H1 (cell line): ENCODE data around the gene KIF26B. TPM values are rescaled to one million over a fixed set of nuclear protein-coding genes. Genes with fewer than 3 reads are reported as not detected.
A peak's percentile ranks its signal among the peaks of the same experiment; 100 is the strongest.

Experiments
- CTCF ChIA-PET: fragments of 300-600 bp; sonication (Branson Sonifier 250); formaldehyde crosslinking; loops from one replicate; lab custom pipeline; 2021; ENCODE audit not compliant: partially characterized antibody; lab: Charles Lee
- POLR2A ChIA-PET: fragments of 300-600 bp; sonication (Branson Sonifier 250); formaldehyde crosslinking; loops from one replicate; lab custom pipeline; 2021; ENCODE audit warnings: inconsistent platforms; ENCODE audit not compliant: partially characterized antibody; lab: Charles Lee
- DNase-seq, 2 experiments: peaks; one replicate each; pipeline versions ENCODE4 v3.0.0 to v3.0.0-alpha.2; 2010 to 2022; ENCODE audit warnings: low spot score in 2 of 2, low read depth in 1 of 2, mixed read lengths in 1 of 2
- FAIRE-seq: peaks from 2 replicates; lab custom pipeline; 2011; peaks lifted over from hg19 to GRCh38; lab: Jason Lieb, UNC
- H2AFZ ChIP-seq: 2 replicates; pipeline ENCODE4 v1.8.1; 2012; ENCODE audit warnings: low read length, inconsistent platforms
- H2AK5ac ChIP-seq: 2 replicates; pipeline ENCODE4 v1.6.1; 2013; ENCODE audit warnings: low read depth, low read length
- H2BK120ac ChIP-seq: replicated peaks from 2 replicates; pipeline ENCODE3; 2013; ENCODE audit warnings: low read depth, low read length, inconsistent platforms
- H2BK12ac ChIP-seq: 2 replicates; pipeline ENCODE4 v1.6.1; 2013; ENCODE audit warnings: low read depth, low read length
- H2BK15ac ChIP-seq: 2 replicates; pipeline ENCODE4 v1.6.1; 2013; ENCODE audit warnings: low read length
- H2BK20ac ChIP-seq: 2 replicates; pipeline ENCODE4 v1.6.1; 2013; ENCODE audit warnings: low read length
- H2BK5ac ChIP-seq: 2 replicates; pipeline ENCODE4 v1.6.1; 2013; ENCODE audit warnings: low read depth, low read length
- H3K14ac ChIP-seq: 2 replicates; pipeline ENCODE4 v1.6.1; 2013; ENCODE audit warnings: inconsistent platforms; ENCODE audit not compliant: insufficient read length
- H3K18ac ChIP-seq: 2 replicates; pipeline ENCODE4 v1.6.1; 2013; ENCODE audit warnings: low read length; ENCODE audit errors: extremely low read depth
- H3K23ac ChIP-seq: 2 replicates; pipeline ENCODE4 v1.6.1; 2013; ENCODE audit warnings: inconsistent platforms; ENCODE audit not compliant: insufficient read length
- H3K23me2 ChIP-seq: 2 replicates; pipeline ENCODE4 v1.6.1; 2013; ENCODE audit warnings: low read depth, low read length
- H3K27ac ChIP-seq: 2 replicates; pipeline ENCODE4 v1.6.1; 2011; ENCODE audit warnings: low read depth, low read length, inconsistent platforms
- H3K27me3 ChIP-seq, 4 experiments: replicated peaks in 1 of 4; 1 replicate in 1 of 4; 2 replicates in 3 of 4; pipeline versions ENCODE4 v1.6.1 to v1.8.1; 2011 to 2013; ENCODE audit warnings: low read length in 3 of 4, mild to moderate bottlenecking in 3 of 4, inconsistent platforms in 2 of 4, mixed read lengths in 2 of 4, moderate library complexity in 1 of 4; ENCODE audit not compliant: control insufficient read depth in 3 of 4, insufficient read depth in 3 of 4; ENCODE audit errors: extremely low read depth in 1 of 4
- H3K36me3 ChIP-seq, 4 experiments: 2 replicates each; pipeline versions ENCODE4 v1.6.1 to v1.8.1; 2011 to 2013; ENCODE audit warnings: mild to moderate bottlenecking in 4 of 4, low read length in 3 of 4, moderate library complexity in 2 of 4, control low read depth in 1 of 4, inconsistent platforms in 1 of 4; ENCODE audit not compliant: insufficient read depth in 4 of 4, control insufficient read depth in 2 of 4
- H3K4ac ChIP-seq: replicated peaks from 2 replicates; pipeline ENCODE3; 2013; ENCODE audit warnings: low read length, low read depth, mixed read lengths, inconsistent platforms; ENCODE audit not compliant: insufficient read length
- H3K4me1 ChIP-seq, 4 experiments: replicated peaks in 1 of 4; 1 replicate in 1 of 4; 2 replicates in 3 of 4; pipeline versions ENCODE4 v1.6.1 to v1.8.1; 2011 to 2013; ENCODE audit warnings: low read length in 3 of 4, inconsistent platforms in 2 of 4, mixed read lengths in 1 of 4; ENCODE audit not compliant: insufficient read depth in 4 of 4, control insufficient read depth in 3 of 4
- H3K4me2 ChIP-seq, 2 experiments: 2 replicates each; pipeline versions ENCODE4 v1.6.1 to v1.8.1; 2011 to 2013; ENCODE audit warnings: low read depth in 2 of 2, low read length in 2 of 2, control low read depth in 1 of 2, inconsistent platforms in 1 of 2, mild to moderate bottlenecking in 1 of 2; ENCODE audit not compliant: insufficient read depth in 1 of 2
- H3K4me3 ChIP-seq, 4 experiments: fragments of 200-600, 300-600 bp in 1 of 4; sonication (generic), shearing (Covaris generic), sonication (Bioruptor Twin) in 1 of 4; 2 replicates each; pipeline versions ENCODE4 v1.5.1 to v1.8.1; 2011 to 2016; ENCODE audit warnings: low read length in 4 of 4, low read depth in 3 of 4, control low read depth in 2 of 4, inconsistent platforms in 2 of 4, mild to moderate bottlenecking in 2 of 4, mixed read lengths in 1 of 4, moderate library complexity in 1 of 4; ENCODE audit not compliant: insufficient read depth in 2 of 4; ENCODE audit errors: extremely low read depth in 1 of 4
- H3K56ac ChIP-seq: replicated peaks from 2 replicates; pipeline ENCODE3; 2013; ENCODE audit warnings: low read depth, mild to moderate bottlenecking, mixed read lengths, low read length, inconsistent platforms; ENCODE audit not compliant: insufficient read length
- H3K79me1 ChIP-seq: 2 replicates; pipeline ENCODE4 v1.6.1; 2013; ENCODE audit warnings: low read depth, low read length, control low read depth
- H3K79me2 ChIP-seq, 2 experiments: 2 replicates each; pipeline versions ENCODE4 v1.6.1 to v1.8.1; 2012 to 2013; ENCODE audit warnings: low read length in 2 of 2, mild to moderate bottlenecking in 2 of 2, inconsistent platforms in 1 of 2; ENCODE audit not compliant: insufficient read depth in 2 of 2, control insufficient read depth in 1 of 2
- H3K9ac ChIP-seq, 4 experiments: replicated peaks in 1 of 4; 1 replicate in 1 of 4; 2 replicates in 3 of 4; pipeline versions ENCODE4 v1.6.1 to v1.8.1; 2011 to 2013; ENCODE audit warnings: low read depth in 3 of 4, low read length in 3 of 4, control low read depth in 2 of 4, mild to moderate bottlenecking in 2 of 4, moderate library complexity in 2 of 4, inconsistent platforms in 1 of 4; ENCODE audit errors: extremely low read depth in 1 of 4
- H3K9me3 ChIP-seq, 2 experiments: 2 replicates each; pipeline versions ENCODE4 v1.6.1 to v1.8.1; 2012 to 2013; ENCODE audit warnings: mild to moderate bottlenecking in 2 of 2, moderate library complexity in 2 of 2, control low read depth in 1 of 2, inconsistent platforms in 1 of 2, low read depth in 1 of 2, low read length in 1 of 2, mixed read lengths in 1 of 2; ENCODE audit not compliant: insufficient read depth in 2 of 2
- H4K20me1 ChIP-seq, 2 experiments: replicated peaks in 1 of 2; 2 replicates each; pipeline versions ENCODE3 to v1.8.1; 2011 to 2013; ENCODE audit warnings: inconsistent platforms in 2 of 2, low read length in 2 of 2, mild to moderate bottlenecking in 1 of 2; ENCODE audit not compliant: insufficient read depth in 2 of 2, control insufficient read depth in 1 of 2
- H4K5ac ChIP-seq: 2 replicates; pipeline ENCODE4 v1.6.1; 2013; ENCODE audit warnings: low read length, low read depth, mixed read lengths, inconsistent platforms; ENCODE audit not compliant: insufficient read length
- H4K8ac ChIP-seq: 2 replicates; pipeline ENCODE4 v1.8.0; 2013; ENCODE audit warnings: mild to moderate bottlenecking, moderate library complexity, low read length, inconsistent platforms; ENCODE audit not compliant: insufficient read depth; ENCODE audit errors: extremely low read depth
- H4K91ac ChIP-seq: replicated peaks from 2 replicates; pipeline ENCODE3; 2013; ENCODE audit warnings: low read length, mixed read lengths, inconsistent platforms; ENCODE audit not compliant: insufficient read length
- CREB1 ChIP-seq: IDR thresholded peaks from 2 replicates; pipeline ENCODE4 v1.6.1; 2012; ENCODE audit warnings: inconsistent platforms
- JUN ChIP-seq: IDR thresholded peaks from 2 replicates; pipeline ENCODE4 v1.6.1; 2011; ENCODE audit warnings: low read depth, mild to moderate bottlenecking, improper control_type of control experiment, low read length
- MAFK ChIP-seq: IDR thresholded peaks from 2 replicates; pipeline ENCODE4 v1.6.1; 2012; ENCODE audit warnings: low read depth, mild to moderate bottlenecking, improper control_type of control experiment, low read length
- SAP30 ChIP-seq: fragments of 300-600 bp; sonication (generic); IDR thresholded peaks from 2 replicates; pipeline ENCODE4 v1.7.1; 2012; ENCODE audit warnings: low read length, moderate library complexity, mild to moderate bottlenecking, inconsistent platforms; ENCODE audit not compliant: insufficient read depth, insufficient replicate concordance
- SIN3A ChIP-seq, 2 experiments: IDR thresholded peaks in 1 of 2; conservative IDR thresholded peaks in 1 of 2; 2 replicates each; pipeline ENCODE4 v1.6.1; 2011 to 2012; ENCODE audit warnings: low read length in 2 of 2, improper control_type of control experiment in 1 of 2, low read depth in 1 of 2, mild to moderate bottlenecking in 1 of 2
- SIRT6 ChIP-seq: IDR thresholded peaks from one replicate; pipeline ENCODE4 v1.7.1; 2012; ENCODE audit warnings: low read length, inconsistent platforms
- SP2 ChIP-seq: IDR thresholded peaks from 2 replicates; pipeline ENCODE4 v1.6.1; 2012; ENCODE audit warnings: mild to moderate bottlenecking, low read length, inconsistent platforms
- SRF ChIP-seq: IDR thresholded peaks from 2 replicates; pipeline ENCODE4 v1.6.1; 2011; ENCODE audit warnings: mild to moderate bottlenecking, low read depth, low read length, moderate library complexity
- WGBS, 2 experiments: shearing (Covaris generic) in 1 of 2; methylation state at CpG; one replicate each; pipeline versions ENCODE4 v1.1.6 to v1.1.7; 2013 to 2015; ENCODE audit warnings: low lambda C conversion rate in 2 of 2, mixed read lengths in 2 of 2, inconsistent platforms in 1 of 2, low coverage in 1 of 2, missing lambda C conversion rate in 1 of 2; ENCODE audit not compliant: insufficient replicate concordance in 2 of 2, insufficient coverage in 1 of 2, insufficient read length in 1 of 2; ENCODE audit errors: extremely low coverage in 1 of 2, missing lambda C conversion rate in 1 of 2; 5-methylcytosine and 5-hydroxymethylcytosine counted together
- polyA plus RNA-seq, 7 experiments: library from polyadenylated mRNA; depleted of rRNA in 3 of 7; stranded (reverse) in 5 of 7; unstranded in 2 of 7; fragments of >200 nt in 5 of 7; fragments of 200-250 nt in 2 of 7; gene quantifications; 1 replicate in 5 of 7; 2 replicates in 1 of 7; 4 replicates in 1 of 7; pipeline versions ENCODE4 v1.2.1 to v1.2.3, GENCODE V29; 2011 to 2013; ENCODE audit warnings: missing spikeins in 2 of 7, mixed read lengths in 2 of 7
- total RNA-seq: library from RNA; stranded (reverse); fragmentation: NEBNext Ultra II Directional; extraction: Animal tissue kit (Norgen Biotek cat#: 25700); gene quantifications from 2 replicates; pipeline ENCODE4 v1.2.1, GENCODE V29; 2021

The KIF26B gene
- total and polyA plus RNA-seq, 2 of the 8 experiments (the other 6 are each of a cell fraction or from before 2014, with no cell fraction given), result 0.06 to 0.28 TPM

GRCh38 chr1:245247356-245247755, 92.6 kb downstream of the KIF26B start:
- Histone ChIP-seq H3K9ac (no peak overlapping the region), H3K4me1 (no peaks in the 10 kb centered on the region), H3K79me1 (no peaks in the 10 kb centered on the region), H3K36me3 (no peaks in the 10 kb centered on the region), H3K4me3 (no peak overlapping the region), H4K91ac (no peak overlapping the region), H3K27me3 (no peaks in the 10 kb centered on the region), H3K23ac (no peak overlapping the region), H2BK5ac (no peak overlapping the region), H3K14ac (no peak overlapping the region), H4K20me1 (no peaks in the 10 kb centered on the region), H3K4ac (no peak overlapping the region), H3K27ac (no peak overlapping the region), H3K4me2 (no peak overlapping the region), H4K8ac (no peak overlapping the region), H2BK15ac (no peak overlapping the region), H3K56ac (no peak overlapping the region), H2BK120ac (no peak overlapping the region), H2BK12ac (no peak overlapping the region), H3K23me2 (no peaks in the 10 kb centered on the region; the same call in 1 of the 2 replicates), H3K9me3 (no peaks in the 10 kb centered on the region), H3K18ac (no peak overlapping the region), H2AFZ (no peak overlapping the region), H2BK20ac (no peak overlapping the region), H3K79me2 (no peaks in the 10 kb centered on the region), H2AK5ac (no peak overlapping the region), H4K5ac (no peak overlapping the region)
- FAIRE-seq, result no peak
- POLR2A ChIA-PET, result no interaction called here
- CTCF ChIA-PET, result interaction anchor here (0.6 to 1.5 kb wide), 3 partner anchors 17 to 90 kb away, joined by 3 to 5 read pairs (median 3); no protein-coding TSS in a partner anchor
- 96 to 100% methylated on average over 2 to 12 of the region's 12 CpGs for WGBS, 2 experiments
- peak in 1 of 2 experiments; percentile 37 for DNase-seq
- TF ChIP-seq JUN (no peak), SIN3A (conservative IDR thresholded peaks at IDR 0.05 in 1 of 2, IDR thresholded peaks at IDR 0.05 in 1 of 2; ENCODE audit: low read depth in 1 of 2, low read length in 2 of 2) (no peak), SIRT6 (no peak), SP2 (no peak), SRF (no peak), MAFK (no peak), CREB1 (no peak), SAP30 (no peak)
